Measurements from ENCODE around the gene ITPRIPL2. TPM values are rescaled to one million over a fixed set of nuclear protein-coding genes. Genes with fewer than 3 reads are reported as not detected.
A peak's percentile ranks its signal among the peaks of the same experiment; 100 is the strongest.

The ITPRIPL2 gene
- total and polyA plus RNA-seq, 2 experiments from 2014 or later = 9.5 to 71.9 TPM

DNA sequence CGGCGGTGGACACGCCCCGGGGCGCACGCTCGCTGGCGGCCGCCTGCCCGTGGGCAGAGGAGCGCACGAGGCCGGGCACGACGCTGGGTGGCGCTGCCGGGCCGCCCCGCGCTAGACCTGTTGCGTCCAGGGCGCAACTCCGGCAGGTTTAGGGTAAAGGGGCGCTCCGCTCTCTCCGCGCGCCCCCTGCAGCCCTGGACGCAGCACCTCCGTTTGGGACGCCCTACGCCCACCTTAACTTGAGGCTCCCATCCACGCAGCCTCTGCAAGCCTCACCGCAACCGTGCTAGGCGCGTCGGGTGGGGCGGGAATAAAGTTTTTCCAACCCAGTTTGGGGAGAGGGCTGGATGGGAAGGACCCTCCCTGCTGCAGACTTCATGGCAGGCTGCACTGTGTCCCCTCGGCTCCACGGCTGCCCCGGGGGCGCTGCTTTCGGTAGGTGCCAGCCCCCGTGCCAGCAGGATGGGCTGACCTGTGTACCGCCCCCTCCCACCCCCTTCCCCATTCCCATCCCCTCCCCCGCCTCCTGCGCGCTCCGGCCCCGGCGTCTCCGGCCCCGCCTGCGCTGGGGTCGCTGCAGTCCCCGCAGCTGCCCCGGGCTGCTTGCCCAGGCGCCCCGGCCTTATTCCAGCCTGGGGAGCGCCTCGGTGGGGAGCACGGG is 54.1 kb downstream of the ITPRIPL2 start, which contains the start of gene SYT17:
Gene SYT17 (plus strand): TSS at position 531 of the 661 bp plus-strand sequence. CDS start 407 bp downstream, outside the sequence.
- Histone ChIP-seq H3K4me3 (peak within 1 kb of the TSS; percentile 44; the same call in 1 of the 2 replicates), H3K27me3 (replicated peaks; ENCODE audit: insufficient read depth) (peaks cover 14% of the 10 kb centered on the region; the same call in 1 of the 2 replicates), H3K9me3 (ENCODE audit: low read depth) (no peaks in the 10 kb centered on the region), H3K9ac (no peak within 1 kb of the TSS), H3K79me2 (ENCODE audit: insufficient read depth) (no peaks in the 10 kb centered on the region), H3K4me2 (ENCODE audit: unreplicated experiment) (peak within 1 kb of the TSS; percentile 57), H4K20me1 (ENCODE audit: insufficient read depth) (no peaks in the 10 kb centered on the region), H2AFZ (peak within 1 kb of the TSS; percentile 48; the same call in 1 of the 2 replicates), H3K9me2 (ENCODE audit: insufficient read depth) (no peaks in the 10 kb centered on the region), H3K27ac (no peak within 1 kb of the TSS), H3K36me3 (ENCODE audit: low read depth) (no peaks in the 10 kb centered on the region), H3K4me1 (ENCODE audit: insufficient read depth) (no peaks in the 10 kb centered on the region), H3F3A (ENCODE audit: insufficient read depth) (no peaks in the 10 kb centered on the region)
- TF ChIP-seq EZH2phosphoT487 (IDR thresholded peaks at IDR 0.05; ENCODE audit: insufficient read depth, low read depth) (no peak), EZH2 (IDR thresholded peaks at IDR 0.05; ENCODE audit: insufficient read depth, poor library complexity, severe bottlenecking) (no peak)
- DNase-seq = peak; percentile 83
- in situ Hi-C loops (cut with MboI) = no loop called here
- 2% methylated on average over 36 to 48 of the region's 63 CpGs for whole genome bisulfite sequencing, 2 experiments (ENCODE audit: low coverage in 1 of 2, low lambda C conversion rate in 2 of 2, missing lambda C conversion rate in 2 of 2)

DNA sequence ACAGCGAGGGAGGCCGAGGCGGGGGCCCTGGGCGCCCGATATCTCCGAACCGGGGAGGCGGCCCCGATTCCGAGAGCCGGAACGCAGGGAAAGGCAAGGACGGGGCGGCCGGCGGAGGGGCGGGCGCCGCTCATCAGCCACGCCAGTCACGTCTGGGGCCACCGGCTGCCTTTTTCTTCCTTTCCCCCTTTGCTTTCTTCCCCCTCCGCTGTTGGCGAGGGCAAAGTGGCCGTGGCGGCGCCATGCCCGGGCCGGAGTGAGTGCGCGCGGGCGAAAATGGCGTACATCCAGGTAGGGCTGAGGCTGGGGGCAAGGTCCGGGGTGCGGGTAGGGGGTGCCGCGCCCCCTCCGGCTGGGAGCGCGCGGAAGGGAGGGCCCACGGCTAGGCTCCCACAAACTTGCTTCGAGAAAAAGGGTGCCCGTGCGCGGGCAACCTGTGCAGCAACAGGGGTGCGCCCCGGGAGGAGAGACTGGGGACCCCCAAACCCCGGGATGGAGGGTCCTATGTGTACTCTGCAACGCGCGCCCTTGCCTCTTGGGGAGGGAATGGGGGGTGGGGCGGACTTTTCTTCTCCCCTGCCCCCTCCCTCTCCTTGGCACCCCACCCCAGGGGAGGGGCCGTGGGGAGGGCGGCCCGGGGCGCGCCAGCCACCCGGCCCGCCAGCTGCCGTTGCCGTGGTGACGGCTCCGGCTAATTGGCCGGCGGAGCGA is 54.8 kb downstream of the ITPRIPL2 start:
- TF ChIP-seq EZH2 (IDR thresholded peaks at IDR 0.05; ENCODE audit: insufficient read depth, poor library complexity, severe bottlenecking) = no peak
- no peaks in the 10 kb centered on the region for H3K9me3 ChIP-seq (ENCODE audit: low read depth)
- WGBS, 2 experiments (ENCODE audit: low coverage in 1 of 2, low lambda C conversion rate in 2 of 2, missing lambda C conversion rate in 2 of 2) = 1 to 2% methylated on average over 22 to 48 of the region's 68 CpGs
- no peaks in the 10 kb centered on the region for H3K79me2 ChIP-seq (ENCODE audit: insufficient read depth)
- in situ Hi-C loops (cut with MboI) = no loop called here
- DNase-seq = peak; percentile 29
- H3K36me3 ChIP-seq (ENCODE audit: low read depth) = no peaks in the 10 kb centered on the region
- no peaks in the 10 kb centered on the region for H3K4me1 ChIP-seq (ENCODE audit: insufficient read depth)
- peaks cover 16% of the 10 kb centered on the region; the same call in 1 of the 2 replicates for H3K27me3 ChIP-seq (replicated peaks; ENCODE audit: insufficient read depth)
- H3F3A ChIP-seq (ENCODE audit: insufficient read depth) = no peaks in the 10 kb centered on the region
- H2AFZ ChIP-seq = no peak overlapping the region
- H3K4me3 ChIP-seq = peak overlapping the region; percentile 44; the same call in 1 of the 2 replicates
- H3K4me2 ChIP-seq (ENCODE audit: unreplicated experiment) = peak overlapping the region; percentile 42
- no peaks in the 10 kb centered on the region for H3K9me2 ChIP-seq (ENCODE audit: insufficient read depth)
- no peak overlapping the region for H3K9ac ChIP-seq
- no peak overlapping the region for H3K27ac ChIP-seq
- H4K20me1 ChIP-seq (ENCODE audit: insufficient read depth) = no peaks in the 10 kb centered on the region

DNA sequence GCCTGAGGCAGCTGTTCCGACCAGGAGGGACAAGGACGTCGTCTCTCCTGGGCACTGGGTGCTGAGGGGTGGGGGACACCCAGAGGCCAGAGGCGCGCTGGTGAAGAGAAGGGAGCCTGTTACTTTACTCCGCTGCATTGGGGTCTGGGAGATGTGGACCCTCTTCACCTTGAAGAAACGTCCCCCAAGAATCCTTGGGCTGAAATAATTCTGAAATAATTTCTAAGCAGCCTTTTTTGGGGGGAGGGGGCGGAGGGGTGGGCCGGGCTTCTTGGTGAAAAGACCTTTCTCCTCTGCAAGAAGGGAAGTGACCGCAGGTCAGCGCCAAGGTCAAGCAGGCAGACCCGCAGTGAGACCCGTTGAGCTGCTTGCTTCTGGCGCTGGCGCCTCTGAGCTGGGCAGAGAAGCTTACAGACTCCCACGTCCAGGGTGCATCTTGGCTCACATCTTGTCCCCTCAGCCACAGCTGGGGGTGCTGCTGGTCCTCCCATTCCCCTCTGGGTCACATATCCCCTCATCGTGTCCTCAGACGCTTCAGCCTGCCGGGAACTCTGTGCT is 55.4 kb downstream of the ITPRIPL2 start:
- Histone ChIP-seq H4K20me1 (ENCODE audit: insufficient read depth) (no peaks in the 10 kb centered on the region), H3K4me3 (no peak overlapping the region), H3K36me3 (ENCODE audit: low read depth) (no peaks in the 10 kb centered on the region), H3K4me1 (ENCODE audit: insufficient read depth) (no peaks in the 10 kb centered on the region), H3K27ac (no peak overlapping the region), H3K9me3 (ENCODE audit: low read depth) (no peaks in the 10 kb centered on the region), H2AFZ (no peak overlapping the region), H3K9me2 (ENCODE audit: insufficient read depth) (no peaks in the 10 kb centered on the region), H3K4me2 (ENCODE audit: unreplicated experiment) (no peak overlapping the region), H3K79me2 (ENCODE audit: insufficient read depth) (no peaks in the 10 kb centered on the region), H3K9ac (no peak overlapping the region), H3F3A (ENCODE audit: insufficient read depth) (no peaks in the 10 kb centered on the region), H3K27me3 (replicated peaks; ENCODE audit: insufficient read depth) (peaks cover 16% of the 10 kb centered on the region; the same call in 1 of the 2 replicates)
- WGBS, 2 experiments (ENCODE audit: low coverage in 1 of 2, low lambda C conversion rate in 2 of 2, missing lambda C conversion rate in 2 of 2) = 18 to 20% methylated on average over 19 of the region's 19 CpGs
- no peak for TF ChIP-seq EZH2 (IDR thresholded peaks at IDR 0.05; ENCODE audit: insufficient read depth, poor library complexity, severe bottlenecking)
- no peak for TF ChIP-seq EZH2phosphoT487 (IDR thresholded peaks at IDR 0.05; ENCODE audit: insufficient read depth, low read depth)
- in situ Hi-C loops (cut with MboI) = no loop called here
- DNase-seq = no peak

DNA sequence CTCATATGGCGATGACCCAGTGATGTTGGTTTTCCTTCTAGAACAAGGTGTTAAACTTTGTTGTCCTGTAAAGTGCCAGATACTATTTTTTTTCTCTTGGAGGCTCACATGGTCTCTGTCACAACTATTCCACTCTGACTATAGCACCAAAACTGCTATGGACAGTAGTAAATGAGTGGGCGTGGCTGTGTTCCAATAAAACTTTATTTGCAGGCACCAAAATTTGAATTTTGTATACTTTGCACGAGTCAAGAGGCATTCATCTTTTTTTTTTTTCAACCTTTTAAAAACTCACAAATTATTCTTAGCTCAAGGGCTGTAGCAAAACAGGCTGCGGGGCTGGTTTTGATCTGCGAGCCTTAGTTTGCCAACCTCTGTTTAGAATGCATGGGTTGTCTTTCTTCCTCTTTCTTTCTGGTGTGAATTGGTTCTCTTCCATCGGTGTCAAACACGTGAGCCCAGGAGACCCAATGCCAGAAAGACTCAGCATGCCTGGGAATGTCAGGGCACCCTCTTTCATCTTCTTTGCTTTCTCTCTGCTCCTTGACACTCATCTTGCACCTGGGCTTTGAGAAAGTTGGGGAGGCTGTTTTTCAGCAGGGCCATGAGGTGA is 56.4 kb downstream of the ITPRIPL2 start:
- Histone ChIP-seq H3K9me2 (ENCODE audit: insufficient read depth) (no peaks in the 10 kb centered on the region), H4K20me1 (ENCODE audit: insufficient read depth) (no peaks in the 10 kb centered on the region), H3K9ac (no peak overlapping the region), H3F3A (ENCODE audit: insufficient read depth) (no peaks in the 10 kb centered on the region), H3K4me2 (ENCODE audit: unreplicated experiment) (no peak overlapping the region), H3K27me3 (replicated peaks; ENCODE audit: insufficient read depth) (peaks cover 16% of the 10 kb centered on the region), H3K9me3 (ENCODE audit: low read depth) (no peaks in the 10 kb centered on the region), H3K36me3 (ENCODE audit: low read depth) (no peaks in the 10 kb centered on the region), H3K27ac (no peak overlapping the region), H3K79me2 (ENCODE audit: insufficient read depth) (no peaks in the 10 kb centered on the region), H3K4me3 (no peak overlapping the region), H2AFZ (no peak overlapping the region), H3K4me1 (ENCODE audit: insufficient read depth) (no peaks in the 10 kb centered on the region)
- no peak for TF ChIP-seq EZH2 (IDR thresholded peaks at IDR 0.05; ENCODE audit: insufficient read depth, poor library complexity, severe bottlenecking)
- WGBS, 2 experiments (ENCODE audit: low coverage in 1 of 2, low lambda C conversion rate in 2 of 2, missing lambda C conversion rate in 2 of 2) = 52 to 57% methylated on average over 7 of the region's 7 CpGs
- DNase-seq = no peak
- in situ Hi-C loops (cut with MboI) = loop anchor here (10.0 kb wide), 1 partner anchor 85 kb away; no protein-coding TSS in a partner anchor

Other genes starting within 250 kb of the ITPRIPL2 start
- 29.1 and 37.1 TPM in 2 replicates for gene SMG1, start 187.6 kb upstream of the ITPRIPL2 start, total RNA-seq (2014; rRNA removed; shearing (Covaris generic))
- gene SMG1, start 187.6 kb upstream of the ITPRIPL2 start, polyA plus RNA-seq (2016; fragmentation: Nextera tagmentation; extraction: Ambion mirVana) = 8.4 and 9.3 TPM in 2 replicates
- gene TMC7, start 130.0 kb upstream of the ITPRIPL2 start, total RNA-seq (2014; rRNA removed; shearing (Covaris generic)) = 0.25 and 0.54 TPM in 2 replicates
- 1.4 TPM in 2 replicates for gene TMC7, start 130.0 kb upstream of the ITPRIPL2 start, polyA plus RNA-seq (2016; fragmentation: Nextera tagmentation; extraction: Ambion mirVana)
- 9.9 and 19.7 TPM in 2 replicates for gene COQ7, start 46.4 kb upstream of the ITPRIPL2 start, total RNA-seq (2014; rRNA removed; shearing (Covaris generic))
- gene COQ7, start 46.4 kb upstream of the ITPRIPL2 start, polyA plus RNA-seq (2016; fragmentation: Nextera tagmentation; extraction: Ambion mirVana) = 9.6 and 9.8 TPM in 2 replicates
- gene SYT17, start 54.3 kb downstream of the ITPRIPL2 start, total RNA-seq (2014; rRNA removed; shearing (Covaris generic)) = not detected in 2 replicates
- gene SYT17, start 54.3 kb downstream of the ITPRIPL2 start, polyA plus RNA-seq (2016; fragmentation: Nextera tagmentation; extraction: Ambion mirVana) = not detected in 2 replicates
- gene CLEC19A, start 171.8 kb downstream of the ITPRIPL2 start, total RNA-seq (2014; rRNA removed; shearing (Covaris generic)) = not detected in 2 replicates
- gene CLEC19A, start 171.8 kb downstream of the ITPRIPL2 start, polyA plus RNA-seq (2016; fragmentation: Nextera tagmentation; extraction: Ambion mirVana) = not detected in 2 replicates